ENCODE results near the gene LIN28A. TPM values are rescaled to one million over a fixed set of nuclear protein-coding genes. Genes with fewer than 3 reads are reported as not detected.
"Not testable (repeated sequence)": the region's sequence is repeated elsewhere in the genome, so short reads cannot be mapped to it uniquely, and the experiment has no call there.

Gene LIN28A, protein sequence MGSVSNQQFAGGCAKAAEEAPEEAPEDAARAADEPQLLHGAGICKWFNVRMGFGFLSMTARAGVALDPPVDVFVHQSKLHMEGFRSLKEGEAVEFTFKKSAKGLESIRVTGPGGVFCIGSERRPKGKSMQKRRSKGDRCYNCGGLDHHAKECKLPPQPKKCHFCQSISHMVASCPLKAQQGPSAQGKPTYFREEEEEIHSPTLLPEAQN
- total RNA-seq: not detected
- total RNA-seq: 0 reads per million in 2 donors

DNA sequence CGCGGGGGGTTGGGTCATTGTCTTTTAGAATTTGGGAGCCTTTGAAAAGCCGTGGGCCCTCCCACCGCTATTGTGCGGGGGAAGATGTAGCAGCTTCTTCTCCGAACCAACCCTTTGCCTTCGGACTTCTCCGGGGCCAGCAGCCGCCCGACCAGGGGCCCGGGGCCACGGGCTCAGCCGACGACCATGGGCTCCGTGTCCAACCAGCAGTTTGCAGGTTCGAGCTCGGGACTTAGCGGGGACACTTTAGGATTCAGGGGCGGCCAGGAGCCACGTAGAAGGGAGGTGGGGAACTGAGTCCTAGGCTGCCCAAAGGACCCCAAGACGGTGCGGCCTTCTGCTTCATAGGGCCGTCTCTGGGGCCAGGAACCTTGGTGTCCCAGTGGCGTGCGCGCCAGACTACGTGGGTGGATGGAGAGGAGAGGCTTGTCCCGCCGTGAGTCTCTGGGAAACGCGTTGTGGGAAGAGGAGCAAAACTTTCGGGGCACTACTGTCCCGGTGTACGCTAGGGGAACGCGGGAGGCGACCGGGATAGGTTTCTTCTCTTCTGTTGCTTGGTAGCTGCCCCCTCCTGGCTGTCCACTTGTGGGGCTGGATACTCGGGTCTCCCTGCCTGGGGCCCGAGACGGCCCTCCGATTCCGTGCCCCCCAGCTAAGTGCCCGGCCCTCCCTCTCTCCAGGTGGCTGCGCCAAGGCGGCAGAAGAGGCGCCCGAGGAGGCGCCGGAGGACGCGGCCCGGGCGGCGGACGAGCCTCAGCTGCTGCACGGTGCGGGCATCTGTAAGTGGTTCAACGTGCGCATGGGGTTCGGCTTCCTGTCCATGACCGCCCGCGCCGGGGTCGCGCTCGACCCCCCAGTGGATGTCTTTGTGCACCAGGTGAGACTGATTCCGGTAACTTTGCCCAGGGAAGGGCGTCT is at the start of gene LIN28A:
Gene LIN28A (plus strand): TSS at position 112 of the 918 bp plus-strand sequence. CDS start 75 bp downstream, at position 187.
- no peak for DNase-seq
- no peak for ATAC-seq
- H3K4me1 Mint-ChIP-seq: peaks cover 19% of the 10 kb centered on the region
- peak within 1 kb of the TSS; percentile 53 for H3K4me3 Mint-ChIP-seq
- H3K27ac Mint-ChIP-seq: no peak within 1 kb of the TSS
- H3K27me3 Mint-ChIP-seq: peaks cover 62% of the 10 kb centered on the region
- no peaks in the 10 kb centered on the region for H3K9me3 ChIP-seq (ENCODE audit: control insufficient read depth, low read length, poor library complexity, severe bottlenecking)
- H3K36me3 Mint-ChIP-seq (ENCODE audit: low read depth): peaks cover 3% of the 10 kb centered on the region

DNA sequence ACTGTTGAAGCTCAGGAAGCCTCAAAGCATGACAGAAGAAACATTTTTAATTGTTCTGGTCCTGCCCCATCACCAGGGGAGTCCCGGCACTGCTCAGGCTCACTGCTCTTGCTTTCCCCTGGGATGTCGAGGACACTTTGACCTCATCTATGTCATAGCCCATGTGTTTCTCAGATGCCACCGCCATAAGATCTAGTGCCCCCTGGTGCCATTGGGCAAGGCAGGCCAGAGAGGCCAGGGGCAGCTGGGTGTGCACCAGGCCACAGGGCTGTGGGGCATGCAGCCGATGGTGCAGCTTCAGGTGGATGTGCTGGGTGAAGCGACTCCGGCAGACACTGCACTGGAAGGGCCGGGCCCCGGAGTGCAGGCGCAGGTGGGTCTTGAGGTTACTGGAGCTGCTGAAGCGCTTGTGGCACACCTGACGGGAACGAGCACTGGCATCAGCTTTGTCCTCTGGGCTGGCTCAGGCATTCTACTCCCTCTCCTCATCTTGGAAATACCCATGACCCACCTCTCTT is 49.0 kb upstream of the LIN28A start:
- H3K4me1 Mint-ChIP-seq: peaks cover 51% of the 10 kb centered on the region

GRCh38 chr1:26362331-26362730 is 48.3 kb upstream of the LIN28A start:
- H3K4me3 Mint-ChIP-seq: peak overlapping the region; percentile 39

More for the DNA sequence above, 49.0 kb upstream of the LIN28A start:
- Mint-ChIP-seq H3K27ac (no peak overlapping the region), H3K27me3 (peaks cover 11% of the 10 kb centered on the region), H3K4me3 (peak overlapping the region; percentile 39), H3K36me3 (ENCODE audit: low read depth) (peaks cover 3% of the 10 kb centered on the region)
- no peaks in the 10 kb centered on the region for H3K9me3 ChIP-seq (ENCODE audit: control insufficient read depth, low read length, poor library complexity, severe bottlenecking)
- ATAC-seq (no peak), DNase-seq (no peak)

GRCh38 chr1:26363549-26364448 is 46.8 kb upstream of the LIN28A start:
- Mint-ChIP-seq H3K27ac (peak overlapping the region; percentile 29), H3K4me1 (peaks cover 45% of the 10 kb centered on the region), H3K36me3 (ENCODE audit: low read depth) (peaks cover 3% of the 10 kb centered on the region), H3K4me3 (peak overlapping the region; percentile 9), H3K27me3 (peaks cover 11% of the 10 kb centered on the region)
- no peaks in the 10 kb centered on the region for H3K9me3 ChIP-seq (ENCODE audit: control insufficient read depth, low read length, poor library complexity, severe bottlenecking)
- peak; percentile 68 to 80 (median 75) for DNase-seq
- peak; percentile 74 for ATAC-seq

More at GRCh38 chr1:26362331-26362730, 48.3 kb upstream of the LIN28A start:
- no peak for DNase-seq
- H3K9me3 ChIP-seq (ENCODE audit: control insufficient read depth, low read length, poor library complexity, severe bottlenecking): no peaks in the 10 kb centered on the region
- H3K4me1 Mint-ChIP-seq: peaks cover 51% of the 10 kb centered on the region
- peaks cover 11% of the 10 kb centered on the region for H3K27me3 Mint-ChIP-seq
- no peak for ATAC-seq
- H3K27ac Mint-ChIP-seq: no peak overlapping the region
- peaks cover 3% of the 10 kb centered on the region for H3K36me3 Mint-ChIP-seq (ENCODE audit: low read depth)

DNA sequence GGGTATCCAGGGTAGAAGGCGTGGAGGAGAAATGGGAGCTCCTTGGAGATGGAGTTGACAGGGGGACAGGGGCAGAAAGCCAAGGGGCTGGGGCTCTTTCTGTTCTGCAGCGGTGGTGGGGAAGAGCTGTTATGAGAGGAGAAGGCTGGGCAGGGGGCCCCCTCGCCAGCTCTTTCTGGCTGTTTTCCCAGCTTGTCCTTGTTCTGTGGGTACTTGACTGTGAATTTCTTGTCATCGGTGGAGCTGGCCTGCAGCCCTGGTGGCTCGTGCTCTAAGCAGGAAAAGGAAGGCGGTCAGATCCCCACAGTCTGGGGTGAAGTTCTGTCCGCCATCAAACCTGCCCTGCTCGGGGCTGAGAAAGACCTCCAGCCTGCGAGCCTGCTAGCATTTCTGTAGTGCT is 45.7 kb upstream of the LIN28A start:
- Mint-ChIP-seq H3K4me3 (no peak overlapping the region), H3K4me1 (peaks cover 38% of the 10 kb centered on the region), H3K27me3 (peaks cover 11% of the 10 kb centered on the region), H3K36me3 (ENCODE audit: low read depth) (peaks cover 3% of the 10 kb centered on the region), H3K27ac (no peak overlapping the region)
- no peaks in the 10 kb centered on the region for H3K9me3 ChIP-seq (ENCODE audit: control insufficient read depth, low read length, poor library complexity, severe bottlenecking)
- DNase-seq (no peak), ATAC-seq (no peak)

- ATAC-seq (no peak), DNase-seq (no peak)
- Mint-ChIP-seq H3K4me1 (peaks cover 41% of the 10 kb centered on the region), H3K36me3 (ENCODE audit: low read depth) (no peaks in the 10 kb centered on the region), H3K27ac (no peak overlapping the region), H3K27me3 (no peaks in the 10 kb centered on the region), H3K4me3 (no peak overlapping the region)
- H3K9me3 ChIP-seq (ENCODE audit: control insufficient read depth, low read length, poor library complexity, severe bottlenecking): no peaks in the 10 kb centered on the region
Measured at GRCh38 chr1:26367441-26367840, 43.2 kb upstream of the LIN28A start.

DNA sequence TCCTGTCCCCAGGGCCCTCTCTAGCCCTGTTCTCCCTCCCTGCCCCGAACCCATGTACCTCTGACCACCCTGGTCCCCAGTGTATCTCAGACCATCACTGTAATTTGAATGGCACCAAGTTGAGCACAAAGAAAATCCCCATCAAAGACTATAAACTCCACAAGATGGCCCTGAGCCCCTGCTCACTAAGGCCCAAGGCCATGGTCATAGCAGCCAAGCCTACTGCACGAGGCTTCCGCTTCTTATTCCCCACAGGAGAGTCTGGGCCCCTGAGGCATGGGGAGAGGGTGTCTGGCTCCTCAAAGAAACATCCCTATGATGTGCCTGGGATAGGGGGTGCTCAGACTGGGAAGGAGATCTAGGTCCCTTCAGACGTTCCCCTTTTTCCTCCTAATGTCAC is 42.6 kb upstream of the LIN28A start:
- Mint-ChIP-seq H3K27ac (no peak overlapping the region), H3K4me3 (no peak overlapping the region), H3K27me3 (no peaks in the 10 kb centered on the region), H3K4me1 (peaks cover 47% of the 10 kb centered on the region), H3K36me3 (ENCODE audit: low read depth) (no peaks in the 10 kb centered on the region)
- no peaks in the 10 kb centered on the region for H3K9me3 ChIP-seq (ENCODE audit: control insufficient read depth, low read length, poor library complexity, severe bottlenecking)
- ATAC-seq (no peak), DNase-seq (no peak)

DNA sequence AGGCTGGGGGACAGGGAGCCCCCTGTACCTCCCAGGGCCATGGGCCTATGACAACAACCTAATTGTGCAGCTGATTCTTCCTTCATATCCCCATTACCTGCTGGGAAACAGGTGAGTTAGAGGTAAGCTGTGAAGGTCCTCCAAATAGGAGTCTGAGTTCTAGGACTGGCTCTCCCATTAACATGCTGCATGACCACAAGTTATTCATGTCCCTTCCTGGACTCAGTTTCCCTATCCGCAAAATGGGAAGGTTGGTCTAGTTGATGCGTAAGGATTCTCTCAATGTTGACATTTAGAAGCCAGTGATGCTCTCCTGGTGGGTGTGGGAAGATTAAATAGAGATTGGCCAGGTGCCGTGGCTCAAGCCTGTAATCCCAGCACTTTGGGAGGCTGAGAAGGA is 42.1 kb upstream of the LIN28A start:
- no peak for ATAC-seq
- H3K4me1 Mint-ChIP-seq: peaks cover 47% of the 10 kb centered on the region
- H3K4me3 Mint-ChIP-seq: no peak overlapping the region
- H3K27me3 Mint-ChIP-seq: no peaks in the 10 kb centered on the region
- no peak overlapping the region for H3K27ac Mint-ChIP-seq
- no peak for DNase-seq
- no peaks in the 10 kb centered on the region for H3K9me3 ChIP-seq (ENCODE audit: control insufficient read depth, low read length, poor library complexity, severe bottlenecking)
- H3K36me3 Mint-ChIP-seq (ENCODE audit: low read depth): no peaks in the 10 kb centered on the region

GRCh38 chr1:26370591-26371382 is 39.8 kb upstream of the LIN28A start:
- no peak for DNase-seq
- Mint-ChIP-seq H3K27ac (peak overlapping the region; percentile 32), H3K4me1 (peaks cover 56% of the 10 kb centered on the region), H3K4me3 (peak overlapping the region; percentile 1), H3K27me3 (no peaks in the 10 kb centered on the region), H3K36me3 (ENCODE audit: low read depth) (no peaks in the 10 kb centered on the region)
- no peaks in the 10 kb centered on the region for H3K9me3 ChIP-seq (ENCODE audit: control insufficient read depth, low read length, poor library complexity, severe bottlenecking)
- no peak for ATAC-seq

DNA sequence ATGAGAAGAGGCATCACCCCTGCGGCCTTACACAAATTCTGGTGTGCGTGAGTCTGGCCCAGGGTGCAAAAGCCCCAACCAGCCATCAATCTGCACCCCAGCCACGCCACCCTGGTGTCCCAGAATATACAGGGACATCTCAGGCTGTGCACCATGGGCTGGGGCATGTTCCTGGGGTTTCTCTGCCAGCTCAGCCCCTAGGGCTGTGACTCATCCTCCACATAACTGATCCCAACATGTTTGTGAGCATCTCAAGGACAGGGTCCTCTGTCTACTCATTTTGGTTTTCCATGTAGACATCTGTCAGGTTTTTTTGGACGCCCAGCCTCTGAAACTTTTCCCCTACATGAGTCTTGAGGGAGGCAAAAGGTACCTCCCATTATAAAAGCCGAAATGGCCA is 38.6 kb upstream of the LIN28A start:
- H3K36me3 Mint-ChIP-seq (ENCODE audit: low read depth): no peaks in the 10 kb centered on the region
- peak overlapping the region; percentile 92 for H3K27ac Mint-ChIP-seq
- DNase-seq (no peak), ATAC-seq (no peak)
- H3K4me3 Mint-ChIP-seq: no peak overlapping the region
- no peaks in the 10 kb centered on the region for H3K9me3 ChIP-seq (ENCODE audit: control insufficient read depth, low read length, poor library complexity, severe bottlenecking)
- no peaks in the 10 kb centered on the region for H3K27me3 Mint-ChIP-seq
- H3K4me1 Mint-ChIP-seq: peaks cover 66% of the 10 kb centered on the region

- not testable (repeated sequence) for DNase-seq; H3K36me3 Mint-ChIP-seq (ENCODE audit: low read depth); H3K27me3 Mint-ChIP-seq; ATAC-seq; H3K9me3 ChIP-seq (ENCODE audit: control insufficient read depth, low read length, poor library complexity, severe bottlenecking)
- Mint-ChIP-seq H3K27ac (peak within 1 kb of the TSS; percentile 92), H3K4me3 (peak within 1 kb of the TSS; percentile 81), H3K4me1 (peaks cover 69% of the 10 kb centered on the region)
Measured at GRCh38 chr1:26372611-26373010, 38.0 kb upstream of the LIN28A start, which contains the start of gene ZNF683. TSS of gene ZNF683 (minus strand) at chr1:26372750. CDS start at chr1:26368571, 4,179 bp downstream.

DNA sequence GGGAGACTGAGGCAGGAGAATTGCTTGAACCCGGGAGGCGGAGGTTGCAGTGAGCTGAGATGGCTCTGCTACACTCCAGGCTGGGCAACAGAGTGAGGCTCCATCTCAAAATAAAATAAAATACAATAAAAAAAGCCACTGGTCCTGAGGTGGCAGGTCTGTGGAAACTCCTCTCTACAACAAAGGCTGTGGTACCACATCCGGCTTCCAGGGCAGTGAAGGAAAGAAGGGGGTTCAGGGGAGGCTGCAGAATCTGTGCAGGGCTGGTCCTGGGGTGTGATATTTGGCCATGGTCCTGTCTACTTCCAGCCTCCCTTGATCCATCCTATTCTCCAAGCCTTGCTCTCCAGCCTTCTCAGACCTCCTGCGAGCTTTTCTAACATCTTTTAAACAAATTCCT is 37.3 kb upstream of the LIN28A start:
- Mint-ChIP-seq H3K4me3 (peak overlapping the region; percentile 81), H3K27ac (peak overlapping the region; percentile 92)
- ATAC-seq: peak; percentile 59

More for the DNA sequence above, 37.3 kb upstream of the LIN28A start:
- no peaks in the 10 kb centered on the region for H3K9me3 ChIP-seq (ENCODE audit: control insufficient read depth, low read length, poor library complexity, severe bottlenecking)
- Mint-ChIP-seq H3K4me1 (peaks cover 73% of the 10 kb centered on the region), H3K27me3 (no peaks in the 10 kb centered on the region), H3K36me3 (ENCODE audit: low read depth) (no peaks in the 10 kb centered on the region)
- peak in 1 of 3 donors; percentile 21 for DNase-seq

Measured in T-helper 17 cell (primary cell).